KMS-11 (cell line): ENCODE results near the gene HSPE1.

ENCODE experiments used
- H2AFZ ChIP-seq: fragments of 200-600 bp; sonication (generic); 2 replicates; pipeline ENCODE4 v1.6.1; 2016; ENCODE audit warnings: antibody characterized with exemption, mixed run types, low read depth
- H3K27ac ChIP-seq: fragments of 200-600 bp; sonication (generic); 2 replicates; pipeline ENCODE4 v1.6.1; 2016; ENCODE audit warnings: mild to moderate bottlenecking, mixed run types
- H3K27me3 ChIP-seq: fragments of 200-600 bp; sonication (generic); 2 replicates; pipeline ENCODE4 v1.6.1; 2017; ENCODE audit warnings: mild to moderate bottlenecking, low read depth, mixed run types, moderate library complexity; ENCODE audit not compliant: insufficient read depth
- H3K36me3 ChIP-seq: fragments of 200-600 bp; sonication (generic); 2 replicates; pipeline ENCODE4 v1.6.1; 2017; ENCODE audit warnings: mild to moderate bottlenecking, mixed run types; ENCODE audit not compliant: insufficient read depth
- H3K4me1 ChIP-seq: fragments of 200-600 bp; sonication (generic); 2 replicates; pipeline ENCODE4 v1.6.1; 2016; ENCODE audit warnings: mild to moderate bottlenecking, low read depth, mixed run types; ENCODE audit not compliant: poor library complexity, severe bottlenecking
- H3K4me2 ChIP-seq: fragments of 200-600 bp; sonication (generic); 2 replicates; pipeline ENCODE4 v1.7.0; 2016; ENCODE audit warnings: mild to moderate bottlenecking, mixed run types
- H3K4me3 ChIP-seq: fragments of 200-600 bp; sonication (generic); IDR thresholded peaks from 2 replicates; pipeline ENCODE4 v1.6.1; 2017; ENCODE audit warnings: low read depth, low read length, mixed read lengths; ENCODE audit not compliant: insufficient read depth
- H3K79me2 ChIP-seq: fragments of 200-600 bp; sonication (generic); 2 replicates; pipeline ENCODE4 v1.6.1; 2016; ENCODE audit warnings: low read depth, mixed run types; ENCODE audit not compliant: insufficient read depth
- H3K9ac ChIP-seq: fragments of 200-600 bp; sonication (generic); 2 replicates; pipeline ENCODE4 v1.6.1; 2016; ENCODE audit warnings: mild to moderate bottlenecking, mixed run types
- H4K20me1 ChIP-seq: fragments of 200-600 bp; sonication (generic); 2 replicates; pipeline ENCODE4 v1.6.1; 2016; ENCODE audit warnings: mild to moderate bottlenecking, mixed run types; ENCODE audit not compliant: insufficient read depth
- TF ChIP-seq, protein P1 (sequence below): fragments of 200-600 bp; sonication (generic); conservative IDR thresholded peaks from 2 replicates; pipeline ENCODE4 v1.6.1; 2017; ENCODE audit warnings: low read depth, mild to moderate bottlenecking, antibody characterized with exemption, low read length, moderate library complexity, mixed read lengths

Gene HSPE1

DNA sequence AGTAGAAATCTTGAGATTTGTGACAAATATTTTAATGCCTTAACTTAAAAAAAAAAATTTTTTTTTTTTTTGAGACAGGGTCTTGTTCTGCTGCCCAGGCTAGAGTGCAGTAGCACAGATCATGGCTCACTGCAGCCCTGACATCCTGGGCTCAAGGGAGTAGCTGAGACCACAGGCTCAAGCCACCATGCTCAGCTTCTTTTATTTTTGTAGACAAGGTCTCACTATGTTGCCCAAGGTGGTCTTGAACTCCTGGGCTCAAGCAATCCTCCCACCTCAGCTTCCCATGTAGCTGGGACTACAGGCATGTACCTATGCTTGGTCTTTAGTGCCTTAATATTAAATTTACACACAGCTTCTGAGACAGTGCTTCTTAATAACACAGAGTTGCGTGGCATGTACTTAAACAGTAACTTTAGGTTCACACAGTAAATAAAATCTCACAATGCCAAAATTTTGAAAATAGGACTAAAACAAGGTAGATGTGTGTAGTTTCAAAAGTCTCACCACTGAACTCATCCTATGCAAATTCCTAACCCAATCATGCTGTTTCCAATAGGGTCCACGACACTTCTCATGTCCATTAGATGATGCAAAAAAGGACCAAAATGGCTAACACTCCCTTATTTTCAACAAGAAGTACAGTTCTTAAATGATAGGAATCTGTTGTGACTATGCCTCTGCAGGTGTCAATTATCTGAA lies 4.6 kb upstream of the HSPE1 start:
- Histone ChIP-seq H3K79me2 (peaks cover 91% of the 10 kb centered on the region), H3K9ac (no peak overlapping the region), H2AFZ (no peak overlapping the region), H3K4me3 (no peak overlapping the region), H3K27ac (peak overlapping the region; percentile 9; the same call in 1 of the 2 replicates), H4K20me1 (peaks cover 58% of the 10 kb centered on the region), H3K36me3 (peaks cover 60% of the 10 kb centered on the region), H3K27me3 (no peaks in the 10 kb centered on the region), H3K4me2 (peak overlapping the region; percentile 83), H3K4me1 (peaks cover 64% of the 10 kb centered on the region)
- TF ChIP-seq, protein P1, sequence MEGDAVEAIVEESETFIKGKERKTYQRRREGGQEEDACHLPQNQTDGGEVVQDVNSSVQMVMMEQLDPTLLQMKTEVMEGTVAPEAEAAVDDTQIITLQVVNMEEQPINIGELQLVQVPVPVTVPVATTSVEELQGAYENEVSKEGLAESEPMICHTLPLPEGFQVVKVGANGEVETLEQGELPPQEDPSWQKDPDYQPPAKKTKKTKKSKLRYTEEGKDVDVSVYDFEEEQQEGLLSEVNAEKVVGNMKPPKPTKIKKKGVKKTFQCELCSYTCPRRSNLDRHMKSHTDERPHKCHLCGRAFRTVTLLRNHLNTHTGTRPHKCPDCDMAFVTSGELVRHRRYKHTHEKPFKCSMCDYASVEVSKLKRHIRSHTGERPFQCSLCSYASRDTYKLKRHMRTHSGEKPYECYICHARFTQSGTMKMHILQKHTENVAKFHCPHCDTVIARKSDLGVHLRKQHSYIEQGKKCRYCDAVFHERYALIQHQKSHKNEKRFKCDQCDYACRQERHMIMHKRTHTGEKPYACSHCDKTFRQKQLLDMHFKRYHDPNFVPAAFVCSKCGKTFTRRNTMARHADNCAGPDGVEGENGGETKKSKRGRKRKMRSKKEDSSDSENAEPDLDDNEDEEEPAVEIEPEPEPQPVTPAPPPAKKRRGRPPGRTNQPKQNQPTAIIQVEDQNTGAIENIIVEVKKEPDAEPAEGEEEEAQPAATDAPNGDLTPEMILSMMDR = no peak

- Histone ChIP-seq H2AFZ (no peak overlapping the region), H3K4me2 (peak overlapping the region; percentile 83), H3K9ac (peak overlapping the region; percentile 92; the same call in 1 of the 2 replicates), H3K79me2 (peaks cover 94% of the 10 kb centered on the region), H3K4me1 (peaks cover 57% of the 10 kb centered on the region), H3K27me3 (no peaks in the 10 kb centered on the region), H3K4me3 (no peak overlapping the region), H3K27ac (no peak overlapping the region; the same call in 1 of the 2 replicates), H4K20me1 (peaks cover 54% of the 10 kb centered on the region), H3K36me3 (peaks cover 56% of the 10 kb centered on the region)
- TF ChIP-seq, protein P1 = no peak
Measured at GRCh38 chr2:197496695-197497094, 3.5 kb upstream of the HSPE1 start.

- Histone ChIP-seq H3K79me2 (peaks cover 94% of the 10 kb centered on the region), H3K36me3 (peaks cover 56% of the 10 kb centered on the region), H3K27ac (no peak overlapping the region; the same call in 1 of the 2 replicates), H4K20me1 (peaks cover 52% of the 10 kb centered on the region), H3K4me2 (peak overlapping the region; percentile 83), H3K27me3 (no peaks in the 10 kb centered on the region), H3K4me3 (peak overlapping the region; percentile 21), H2AFZ (no peak overlapping the region), H3K9ac (peak overlapping the region; percentile 92; the same call in 1 of the 2 replicates), H3K4me1 (peaks cover 62% of the 10 kb centered on the region)
- TF ChIP-seq, protein P1 = no peak
Measured at GRCh38 chr2:197497326-197497725, 2.9 kb upstream of the HSPE1 start.

- peaks cover 52% of the 10 kb centered on the region for H3K36me3 ChIP-seq
- TF ChIP-seq, protein P1 = no peak
- H3K9ac ChIP-seq = peak overlapping the region; percentile 92
- H3K4me1 ChIP-seq = peaks cover 66% of the 10 kb centered on the region
- peak overlapping the region; percentile 83 for H3K4me2 ChIP-seq
- H3K4me3 ChIP-seq = peak overlapping the region; percentile 21
- H3K27me3 ChIP-seq = no peaks in the 10 kb centered on the region
- H3K79me2 ChIP-seq = peaks cover 94% of the 10 kb centered on the region
- peak overlapping the region; percentile 74 for H3K27ac ChIP-seq
- H2AFZ ChIP-seq = no peak overlapping the region
- peaks cover 56% of the 10 kb centered on the region for H4K20me1 ChIP-seq
Measured at GRCh38 chr2:197498235-197498936, 1.8 kb upstream of the HSPE1 start.
